ENCODE data around the gene SLC36A2. TPM values are rescaled to one million over a fixed set of nuclear protein-coding genes. Genes with fewer than 3 reads are reported as not detected.

SLC36A2 gene
- total RNA-seq, 1 donor from 2014 or later, result 0.16 TPM

DNA sequence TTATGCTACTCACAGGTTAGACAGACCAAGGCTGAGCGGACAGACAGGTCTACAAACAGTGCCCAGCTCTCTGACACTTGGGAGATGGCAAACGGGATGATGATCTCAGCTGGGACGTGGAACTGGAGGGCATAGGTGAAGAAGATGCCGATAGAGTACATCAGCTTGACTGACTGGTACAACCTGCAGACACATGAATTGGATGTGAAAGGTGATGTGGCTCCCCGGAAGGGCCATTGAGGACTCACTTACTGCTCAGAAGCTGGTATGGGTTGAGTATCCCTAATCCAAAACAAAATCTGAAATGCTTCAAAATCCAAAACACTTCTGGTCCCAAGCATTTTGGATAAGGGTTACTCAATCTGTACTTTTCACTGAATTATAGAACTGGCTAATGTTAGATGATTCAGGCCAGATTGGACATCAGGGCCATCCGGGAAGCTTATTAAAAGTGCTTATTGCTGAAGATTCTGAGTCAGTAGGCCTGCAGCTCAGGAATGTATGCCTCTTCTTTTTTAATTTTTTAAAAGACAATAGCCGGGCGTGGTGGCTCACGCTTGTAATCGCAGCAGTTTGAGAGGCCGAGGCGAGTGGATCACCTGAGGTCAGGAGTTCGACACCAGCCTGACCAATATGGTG is 66.2 kb downstream of the SLC36A2 start:
- Histone ChIP-seq H3K36me3 (no peaks in the 10 kb centered on the region), H3K9me3 (replicated peaks) (no peaks in the 10 kb centered on the region), H3K4me1 (no peaks in the 10 kb centered on the region), H3K27ac (replicated peaks) (no peak overlapping the region), H3K4me3 (no peak overlapping the region), H3K27me3 (ENCODE audit: low read depth) (peaks cover 5% of the 10 kb centered on the region)
- intact Hi-C loops (cut with micrococcal nuclease), result no loop called here
- DNase-seq, result no peak
- TF ChIP-seq, protein P1, sequence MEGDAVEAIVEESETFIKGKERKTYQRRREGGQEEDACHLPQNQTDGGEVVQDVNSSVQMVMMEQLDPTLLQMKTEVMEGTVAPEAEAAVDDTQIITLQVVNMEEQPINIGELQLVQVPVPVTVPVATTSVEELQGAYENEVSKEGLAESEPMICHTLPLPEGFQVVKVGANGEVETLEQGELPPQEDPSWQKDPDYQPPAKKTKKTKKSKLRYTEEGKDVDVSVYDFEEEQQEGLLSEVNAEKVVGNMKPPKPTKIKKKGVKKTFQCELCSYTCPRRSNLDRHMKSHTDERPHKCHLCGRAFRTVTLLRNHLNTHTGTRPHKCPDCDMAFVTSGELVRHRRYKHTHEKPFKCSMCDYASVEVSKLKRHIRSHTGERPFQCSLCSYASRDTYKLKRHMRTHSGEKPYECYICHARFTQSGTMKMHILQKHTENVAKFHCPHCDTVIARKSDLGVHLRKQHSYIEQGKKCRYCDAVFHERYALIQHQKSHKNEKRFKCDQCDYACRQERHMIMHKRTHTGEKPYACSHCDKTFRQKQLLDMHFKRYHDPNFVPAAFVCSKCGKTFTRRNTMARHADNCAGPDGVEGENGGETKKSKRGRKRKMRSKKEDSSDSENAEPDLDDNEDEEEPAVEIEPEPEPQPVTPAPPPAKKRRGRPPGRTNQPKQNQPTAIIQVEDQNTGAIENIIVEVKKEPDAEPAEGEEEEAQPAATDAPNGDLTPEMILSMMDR (IDR thresholded peaks at IDR 0.05; ENCODE audit: borderline replicate concordance), result no peak

GRCh38 chr5:151280443-151280842 is 66.9 kb downstream of the SLC36A2 start:
- DNase-seq, result no peak
- no peak overlapping the region for H3K27ac ChIP-seq (replicated peaks)
- TF ChIP-seq, protein P1 (IDR thresholded peaks at IDR 0.05; ENCODE audit: borderline replicate concordance), result no peak
- H3K9me3 ChIP-seq (replicated peaks), result no peaks in the 10 kb centered on the region
- no peaks in the 10 kb centered on the region for H3K4me1 ChIP-seq
- peaks cover 5% of the 10 kb centered on the region for H3K27me3 ChIP-seq (ENCODE audit: low read depth)
- no peak overlapping the region for H3K4me3 ChIP-seq
- intact Hi-C loops (cut with micrococcal nuclease), result no loop called here
- no peaks in the 10 kb centered on the region for H3K36me3 ChIP-seq

DNA sequence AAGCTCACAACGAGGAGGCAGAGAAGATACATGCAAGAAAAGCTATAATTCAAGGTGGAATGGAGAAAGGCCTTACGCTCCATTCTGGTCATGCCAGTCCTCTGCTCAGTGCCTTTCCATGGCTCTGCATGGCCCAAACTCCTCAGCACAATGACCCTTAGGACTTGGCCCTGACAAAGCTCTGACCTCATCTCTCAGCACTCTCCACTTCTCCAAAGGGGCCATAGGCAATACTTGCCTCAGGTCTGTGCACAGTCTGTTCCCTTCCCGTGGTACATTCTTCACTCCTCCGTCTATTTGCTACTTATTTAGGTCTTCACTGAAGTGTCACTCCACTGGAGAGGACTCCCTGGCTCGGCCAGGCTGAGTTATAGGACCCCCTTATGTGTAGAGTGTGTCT is 68.5 kb downstream of the SLC36A2 start:
- intact Hi-C loops (cut with micrococcal nuclease), result no loop called here

GRCh38 chr5:151275803-151276202 is 71.6 kb downstream of the SLC36A2 start:
- Histone ChIP-seq H3K36me3 (no peaks in the 10 kb centered on the region), H3K9me3 (replicated peaks) (no peaks in the 10 kb centered on the region), H3K27me3 (ENCODE audit: low read depth) (no peaks in the 10 kb centered on the region), H3K4me1 (no peaks in the 10 kb centered on the region), H3K27ac (replicated peaks) (no peak overlapping the region), H3K4me3 (no peak overlapping the region)
- DNase-seq, result no peak
- TF ChIP-seq, protein P1 (IDR thresholded peaks at IDR 0.05; ENCODE audit: borderline replicate concordance), result no peak
- intact Hi-C loops (cut with micrococcal nuclease), result no loop called here

More for the DNA sequence above, 68.5 kb downstream of the SLC36A2 start:
- DNase-seq, result no peak
- Histone ChIP-seq H3K27ac (replicated peaks) (no peak overlapping the region), H3K4me3 (no peak overlapping the region), H3K4me1 (no peaks in the 10 kb centered on the region), H3K27me3 (ENCODE audit: low read depth) (peaks cover under 1% of the 10 kb centered on the region), H3K36me3 (no peaks in the 10 kb centered on the region), H3K9me3 (replicated peaks) (no peaks in the 10 kb centered on the region)
- TF ChIP-seq, protein P1 (IDR thresholded peaks at IDR 0.05; ENCODE audit: borderline replicate concordance), result no peak

GRCh38 chr5:151274666-151275065 is 72.7 kb downstream of the SLC36A2 start:
- Histone ChIP-seq H3K4me3 (no peak overlapping the region), H3K4me1 (no peaks in the 10 kb centered on the region), H3K9me3 (replicated peaks) (no peaks in the 10 kb centered on the region), H3K36me3 (peaks cover 7% of the 10 kb centered on the region), H3K27ac (replicated peaks) (no peak overlapping the region), H3K27me3 (ENCODE audit: low read depth) (no peaks in the 10 kb centered on the region)
- TF ChIP-seq, protein P1 (IDR thresholded peaks at IDR 0.05; ENCODE audit: borderline replicate concordance), result no peak
- DNase-seq, result no peak
- intact Hi-C loops (cut with micrococcal nuclease), result no loop called here

Data from left ventricle myocardium inferior (tissue), 1 donor.